WERI-Rb-1 (cell line): Measurements from ENCODE around the gene ASTL.
A peak's percentile ranks its signal among the peaks of the same experiment; 100 is the strongest.

ENCODE experiments used
- DNase-seq: peaks from one replicate; pipeline ENCODE4 v3.0.0-alpha.2; 2020
- H3K27ac ChIP-seq: fragments of 250-450 bp; sonication (Bioruptor Pico); 2 replicates; pipeline ENCODE4 v1.5.1; 2020; ENCODE audit warnings: mild to moderate bottlenecking, moderate library complexity
- H3K27me3 ChIP-seq: fragments of 250-450 bp; sonication (Bioruptor Pico); 2 replicates; pipeline ENCODE4 v1.5.1; 2021; ENCODE audit warnings: mild to moderate bottlenecking, low read depth, moderate library complexity; ENCODE audit not compliant: insufficient read depth, severe bottlenecking
- H3K36me3 ChIP-seq: fragments of 250-450 bp; sonication (Bioruptor Pico); 2 replicates; pipeline ENCODE4 v1.5.1; 2020; ENCODE audit warnings: mild to moderate bottlenecking, moderate library complexity
- H3K4me3 ChIP-seq: 2 replicates; pipeline ENCODE4 v1.5.1; 2011; ENCODE audit warnings: low read depth, mild to moderate bottlenecking, control low read depth, low read length
- H3K9me3 ChIP-seq: fragments of 250-450 bp; sonication (Bioruptor Pico); 2 replicates; pipeline ENCODE4 v1.5.1; 2021; ENCODE audit warnings: mild to moderate bottlenecking, moderate library complexity; ENCODE audit not compliant: severe bottlenecking
- CTCF ChIP-seq: IDR thresholded peaks from 2 replicates; pipeline ENCODE4 v1.5.1; 2011; ENCODE audit warnings: low read depth, mild to moderate bottlenecking, control low read depth, inconsistent platforms, low read length

ASTL gene

GRCh38 chr2:96138179-96139145 lies at the start of gene ASTL:
ASTL (minus strand) TSS chr2:96138502; CDS start chr2:96138436, 66 bp downstream.
- no peaks in the 10 kb centered on the region for H3K27me3 ChIP-seq
- H3K4me3 ChIP-seq = no peak within 1 kb of the TSS
- peak; percentile 81 for TF ChIP-seq CTCF
- H3K9me3 ChIP-seq = no peaks in the 10 kb centered on the region
- peak; percentile 78 for DNase-seq
- H3K36me3 ChIP-seq = peaks cover 14% of the 10 kb centered on the region
- 0 out of 2 replicates have a peak within 1 kb of the TSS, but pooled peaks have one; percentile 2 for H3K27ac ChIP-seq

GRCh38 chr2:96186562-96186961 lies 48.3 kb upstream of the ASTL start:
- peak; percentile 57 for DNase-seq
- H3K36me3 ChIP-seq = peaks cover 77% of the 10 kb centered on the region
- H3K27ac ChIP-seq = peak overlapping the region; percentile 33; the same call in 1 of the 2 replicates
- no peaks in the 10 kb centered on the region for H3K27me3 ChIP-seq
- H3K4me3 ChIP-seq = no peak overlapping the region
- TF ChIP-seq CTCF = no peak
- H3K9me3 ChIP-seq = no peaks in the 10 kb centered on the region

GRCh38 chr2:96185516-96185915 lies 47.2 kb upstream of the ASTL start:
- Histone ChIP-seq H3K36me3 (peaks cover 66% of the 10 kb centered on the region), H3K27me3 (no peaks in the 10 kb centered on the region), H3K4me3 (no peak overlapping the region), H3K9me3 (no peaks in the 10 kb centered on the region), H3K27ac (no peak overlapping the region)
- no peak for DNase-seq
- TF ChIP-seq CTCF = no peak

- Histone ChIP-seq H3K9me3 (no peaks in the 10 kb centered on the region), H3K4me3 (no peak overlapping the region), H3K27me3 (no peaks in the 10 kb centered on the region), H3K36me3 (peaks cover 61% of the 10 kb centered on the region), H3K27ac (no peak overlapping the region)
- no peak for TF ChIP-seq CTCF
- DNase-seq = no peak
These were observed 46.7 kb upstream of the ASTL start for GRCh38 chr2:96184989-96185388.

GRCh38 chr2:96184188-96184587 lies 45.9 kb upstream of the ASTL start:
- Histone ChIP-seq H3K4me3 (no peak overlapping the region), H3K36me3 (peaks cover 53% of the 10 kb centered on the region), H3K27me3 (no peaks in the 10 kb centered on the region), H3K9me3 (no peaks in the 10 kb centered on the region), H3K27ac (no peak overlapping the region)
- no peak for TF ChIP-seq CTCF
- DNase-seq = no peak
